HG02852 (cell line): ENCODE results near the gene CASZ1.

Source experiments
- ATAC-seq: cut with Tn5 transposase; IDR thresholded peaks from one replicate; pipeline ENCODE4 v1.9.1; 2021; ENCODE audit warnings: mild to moderate bottlenecking, moderate library complexity; ENCODE audit not compliant: unreplicated experiment

Gene CASZ1

GRCh38 chr1:10823000-10823401 lies 26.6 kb upstream of the CASZ1 start:
- no peak for ATAC-seq

GRCh38 chr1:10821388-10821787 lies 24.9 kb upstream of the CASZ1 start:
- no peak for ATAC-seq

DNA sequence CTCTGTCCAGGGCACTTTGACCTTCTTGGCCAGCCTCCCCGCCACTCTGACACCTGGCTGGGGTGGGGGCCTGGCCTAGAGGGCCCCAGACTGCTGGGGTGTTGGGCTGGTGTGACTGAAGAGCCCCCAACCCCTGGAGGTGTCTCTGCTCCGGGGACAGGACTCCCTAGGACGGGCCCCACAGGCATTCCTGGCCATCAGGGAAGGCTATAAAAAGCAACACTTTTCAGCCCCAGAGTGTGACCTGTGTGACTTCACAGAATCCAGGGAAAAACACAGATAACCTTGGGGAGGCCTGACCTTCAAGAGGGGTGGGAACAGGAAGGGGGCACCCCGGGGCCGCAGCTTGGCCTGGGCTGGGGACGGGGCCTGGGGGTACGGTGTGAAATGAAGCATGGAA lies 24.0 kb upstream of the CASZ1 start:
- no peak for ATAC-seq

- ATAC-seq, result no peak
Measured at GRCh38 chr1:10819198-10819901, 22.9 kb upstream of the CASZ1 start.

GRCh38 chr1:10818262-10819197 lies 22.1 kb upstream of the CASZ1 start:
- ATAC-seq, result no peak

DNA sequence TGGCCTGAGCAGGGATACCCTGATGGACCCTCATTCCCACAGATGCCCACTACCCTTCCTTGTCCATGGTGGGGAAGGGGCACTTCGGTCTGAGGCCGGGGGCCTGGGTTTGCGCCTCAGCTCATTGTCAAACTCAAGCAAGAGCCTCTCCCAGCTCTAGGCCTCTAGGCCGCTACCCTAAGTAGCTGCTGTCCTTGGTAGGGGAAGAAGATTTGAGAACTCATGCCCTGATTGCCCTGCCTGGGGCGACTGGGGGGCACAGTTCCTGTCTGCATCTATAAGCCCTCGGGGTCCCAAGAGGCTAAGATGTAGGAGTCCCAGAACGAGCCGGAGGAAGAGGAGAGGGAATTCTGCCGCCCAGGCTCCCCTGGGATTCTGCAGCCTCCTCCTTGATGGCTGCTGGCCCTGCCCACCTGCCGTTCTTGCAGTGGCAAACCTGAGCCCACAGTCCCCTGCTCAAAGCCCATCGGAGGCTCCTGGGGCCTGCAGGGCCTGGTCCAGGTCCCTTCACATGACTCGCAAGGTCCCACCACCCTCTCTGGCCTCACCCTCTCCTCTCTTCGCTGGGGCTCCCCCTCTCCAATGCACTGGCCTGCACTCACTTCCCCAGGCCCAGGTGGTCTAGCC lies 20.4 kb upstream of the CASZ1 start:
- ATAC-seq, result no peak

- no peak for ATAC-seq
Measured at GRCh38 chr1:10816233-10816632, 19.8 kb upstream of the CASZ1 start.

DNA sequence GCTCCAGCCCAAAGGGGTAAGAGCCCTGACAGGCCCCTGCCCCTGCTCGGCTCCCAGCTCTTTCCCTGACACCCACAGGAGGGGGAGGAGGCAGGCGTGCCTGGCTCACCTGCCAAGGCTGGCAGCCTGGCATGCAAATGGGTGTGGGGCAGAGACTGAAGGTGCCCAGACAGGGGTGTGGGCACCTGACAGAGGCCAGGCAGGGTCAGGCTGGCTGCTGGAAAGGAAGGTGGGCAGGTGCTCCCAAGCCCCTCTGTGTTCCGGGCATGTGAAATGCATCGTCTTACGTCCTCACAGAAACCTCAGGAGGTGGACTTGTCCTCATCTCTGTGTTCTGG lies 19.4 kb upstream of the CASZ1 start:
- ATAC-seq, result no peak

GRCh38 chr1:10814976-10815857 lies 18.8 kb upstream of the CASZ1 start:
- no peak for ATAC-seq

- no peak for ATAC-seq
Measured at GRCh38 chr1:10814312-10814711, 17.9 kb upstream of the CASZ1 start.

- ATAC-seq, result no peak
Measured at GRCh38 chr1:10813799-10814198, 17.4 kb upstream of the CASZ1 start.

DNA sequence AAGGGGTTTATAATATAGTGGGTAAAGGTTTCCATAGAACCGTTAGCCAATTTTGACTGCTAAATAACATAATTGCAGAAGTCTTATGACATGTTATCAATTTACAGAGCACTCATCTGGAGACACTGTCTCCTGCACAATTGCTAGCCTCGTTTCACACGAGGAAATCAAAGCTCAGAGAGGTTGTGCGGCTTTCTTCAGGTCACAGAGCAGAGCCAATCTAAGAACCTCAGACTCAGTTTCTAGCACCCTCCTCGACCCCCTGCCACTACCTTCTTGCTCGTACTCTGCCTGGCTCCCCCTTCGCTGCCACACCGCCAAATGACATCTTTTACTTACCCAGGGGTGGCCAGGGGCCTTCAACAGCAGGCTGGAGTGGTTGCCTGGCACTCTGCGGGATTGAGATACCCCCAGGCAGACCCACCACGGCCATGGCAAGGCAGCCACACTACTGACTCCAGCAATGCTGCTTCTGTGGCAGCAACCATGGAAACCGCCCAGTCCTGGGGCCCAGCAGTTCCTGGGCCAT lies 16.0 kb upstream of the CASZ1 start:
- ATAC-seq, result no peak

DNA sequence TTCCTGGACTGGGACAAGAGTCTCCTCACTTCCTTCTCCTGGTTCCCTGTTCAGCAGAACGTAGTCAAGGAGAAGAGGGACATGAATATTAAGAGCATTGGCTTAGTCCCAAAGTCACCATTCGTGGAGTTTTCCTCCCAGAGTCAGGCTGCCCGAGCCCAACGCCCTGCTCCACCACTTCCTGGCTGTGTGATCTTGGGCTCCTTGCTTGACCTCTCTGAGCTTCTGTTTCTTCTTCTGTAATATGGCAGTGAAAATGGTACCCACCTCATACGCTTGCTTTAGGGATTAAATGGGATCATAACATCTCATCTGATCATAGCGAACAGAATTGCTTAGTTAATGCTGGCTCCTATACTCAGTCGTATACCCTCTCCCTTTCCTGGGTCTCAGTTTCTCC lies 12.0 kb upstream of the CASZ1 start:
- ATAC-seq, result no peak

DNA sequence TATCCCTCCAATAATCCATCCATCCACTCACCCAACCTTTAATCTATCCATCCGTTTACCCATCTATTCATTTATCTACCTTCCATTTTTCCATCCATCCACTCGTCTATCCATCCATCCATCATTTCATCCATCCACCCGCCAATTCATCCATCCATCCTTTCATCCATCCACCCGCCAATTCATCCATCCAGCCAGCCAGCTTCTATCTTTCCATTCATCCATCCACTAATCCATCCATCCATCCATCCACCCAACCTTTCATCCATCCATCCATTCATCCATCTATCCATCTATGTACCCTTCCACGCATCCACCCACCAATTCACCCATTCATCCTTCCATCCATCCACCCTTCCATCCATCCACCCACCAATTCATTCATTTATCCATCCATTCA lies 10.5 kb upstream of the CASZ1 start:
- no peak for ATAC-seq

- no peak for ATAC-seq
Measured at GRCh38 chr1:10803971-10804820, 7.8 kb upstream of the CASZ1 start.

- ATAC-seq, result no peak
Measured at GRCh38 chr1:10802944-10803715, 6.7 kb upstream of the CASZ1 start.

GRCh38 chr1:10800778-10801177 lies 4.3 kb upstream of the CASZ1 start:
- ATAC-seq, result no peak

DNA sequence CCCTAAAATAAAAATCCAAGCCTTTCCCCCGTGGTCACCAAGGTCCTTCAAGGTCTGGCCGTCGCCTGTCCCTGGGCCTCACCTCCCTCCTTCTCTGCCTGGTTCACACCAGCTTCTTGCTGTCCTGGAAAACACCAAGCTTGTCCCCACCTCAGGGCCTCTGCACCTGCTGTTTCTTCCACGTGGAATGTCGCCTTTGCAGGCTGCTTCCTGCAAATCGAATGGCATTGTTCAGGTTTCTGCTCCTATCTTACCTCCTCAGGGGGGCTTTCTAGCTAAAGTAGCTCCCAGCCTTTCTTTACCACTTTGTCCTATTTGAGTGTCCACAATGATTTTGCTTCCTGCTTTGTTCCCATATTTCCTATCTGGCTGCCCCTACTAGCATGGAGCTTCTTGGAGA lies 3.3 kb upstream of the CASZ1 start:
- ATAC-seq, result no peak
